ENCODE data around the gene TP73. TPM values are rescaled to one million over a fixed set of nuclear protein-coding genes. Genes with fewer than 3 reads are reported as not detected.

The TP73 gene
- total RNA-seq, 2 donors from 2014 or later: not detected

GRCh38 chr1:3779265-3779911, 127.1 kb downstream of the TP73 start:
- ATAC-seq (ENCODE audit: insufficient number of reproducible peaks, low FRiP score, low read depth) (no peak), DNase-seq (ENCODE audit: low spot score) (no peak)
- H3K36me3 ChIP-seq: peaks cover 40% of the 10 kb centered on the region
- H3K27ac ChIP-seq: no peak overlapping the region
- TF ChIP-seq, protein P1, sequence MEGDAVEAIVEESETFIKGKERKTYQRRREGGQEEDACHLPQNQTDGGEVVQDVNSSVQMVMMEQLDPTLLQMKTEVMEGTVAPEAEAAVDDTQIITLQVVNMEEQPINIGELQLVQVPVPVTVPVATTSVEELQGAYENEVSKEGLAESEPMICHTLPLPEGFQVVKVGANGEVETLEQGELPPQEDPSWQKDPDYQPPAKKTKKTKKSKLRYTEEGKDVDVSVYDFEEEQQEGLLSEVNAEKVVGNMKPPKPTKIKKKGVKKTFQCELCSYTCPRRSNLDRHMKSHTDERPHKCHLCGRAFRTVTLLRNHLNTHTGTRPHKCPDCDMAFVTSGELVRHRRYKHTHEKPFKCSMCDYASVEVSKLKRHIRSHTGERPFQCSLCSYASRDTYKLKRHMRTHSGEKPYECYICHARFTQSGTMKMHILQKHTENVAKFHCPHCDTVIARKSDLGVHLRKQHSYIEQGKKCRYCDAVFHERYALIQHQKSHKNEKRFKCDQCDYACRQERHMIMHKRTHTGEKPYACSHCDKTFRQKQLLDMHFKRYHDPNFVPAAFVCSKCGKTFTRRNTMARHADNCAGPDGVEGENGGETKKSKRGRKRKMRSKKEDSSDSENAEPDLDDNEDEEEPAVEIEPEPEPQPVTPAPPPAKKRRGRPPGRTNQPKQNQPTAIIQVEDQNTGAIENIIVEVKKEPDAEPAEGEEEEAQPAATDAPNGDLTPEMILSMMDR (IDR thresholded peaks at IDR 0.05): no peak
- H3K4me1 ChIP-seq (ENCODE audit: control insufficient read depth in 1 of 2, low read depth in 2 of 2): no peaks in the 10 kb centered on the region
- no peaks in the 10 kb centered on the region for H3K27me3 ChIP-seq (replicated peaks; ENCODE audit: insufficient read depth)
- no peaks in the 10 kb centered on the region for H3K9me3 ChIP-seq
- H3K4me3 ChIP-seq: no peak overlapping the region

DNA sequence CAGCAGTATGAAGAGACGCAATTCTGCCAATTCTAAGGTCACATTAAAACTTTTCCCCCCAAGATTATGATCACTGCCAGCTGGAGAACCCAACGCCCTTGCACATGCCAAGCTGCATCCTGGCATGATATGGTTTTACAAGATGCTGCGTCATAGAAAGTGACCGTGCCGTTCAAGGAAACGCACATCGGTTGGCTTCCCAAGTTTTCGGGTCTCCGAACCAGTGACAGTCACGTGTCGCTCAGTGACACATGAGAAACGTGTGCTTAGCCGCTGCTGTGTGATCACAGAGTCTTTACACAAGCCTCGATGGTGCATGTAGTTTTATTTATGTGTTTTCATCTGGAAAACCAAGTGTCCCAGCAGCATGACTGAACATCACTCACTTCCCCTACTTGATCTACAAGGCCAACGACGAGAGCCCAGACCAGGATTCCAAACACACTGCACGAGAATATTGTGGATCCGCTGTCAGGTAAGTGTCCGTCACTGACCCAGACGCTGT, 127.6 kb downstream of the TP73 start:
- Histone ChIP-seq H3K9me3 (no peaks in the 10 kb centered on the region), H3K27me3 (replicated peaks; ENCODE audit: insufficient read depth) (no peaks in the 10 kb centered on the region), H3K36me3 (peaks cover 46% of the 10 kb centered on the region), H3K4me1 (ENCODE audit: control insufficient read depth in 1 of 2, low read depth in 2 of 2) (no peaks in the 10 kb centered on the region), H3K4me3 (no peak overlapping the region), H3K27ac (no peak overlapping the region)
- ATAC-seq (ENCODE audit: insufficient number of reproducible peaks, low FRiP score, low read depth) (no peak), DNase-seq (ENCODE audit: low spot score) (no peak)
- TF ChIP-seq, protein P1 (IDR thresholded peaks at IDR 0.05): no peak

- no peak for DNase-seq (ENCODE audit: low spot score)
- TF ChIP-seq, protein P1 (IDR thresholded peaks at IDR 0.05): no peak
- H3K27ac ChIP-seq: no peak overlapping the region
- no peaks in the 10 kb centered on the region for H3K27me3 ChIP-seq (replicated peaks; ENCODE audit: insufficient read depth)
- peaks cover 53% of the 10 kb centered on the region for H3K36me3 ChIP-seq
- ATAC-seq (ENCODE audit: insufficient number of reproducible peaks, low FRiP score, low read depth): no peak
- H3K9me3 ChIP-seq: no peaks in the 10 kb centered on the region
- no peaks in the 10 kb centered on the region for H3K4me1 ChIP-seq (ENCODE audit: control insufficient read depth in 1 of 2, low read depth in 2 of 2)
- no peak overlapping the region for H3K4me3 ChIP-seq
Measured at GRCh38 chr1:3780901-3781300, 128.6 kb downstream of the TP73 start.

DNA sequence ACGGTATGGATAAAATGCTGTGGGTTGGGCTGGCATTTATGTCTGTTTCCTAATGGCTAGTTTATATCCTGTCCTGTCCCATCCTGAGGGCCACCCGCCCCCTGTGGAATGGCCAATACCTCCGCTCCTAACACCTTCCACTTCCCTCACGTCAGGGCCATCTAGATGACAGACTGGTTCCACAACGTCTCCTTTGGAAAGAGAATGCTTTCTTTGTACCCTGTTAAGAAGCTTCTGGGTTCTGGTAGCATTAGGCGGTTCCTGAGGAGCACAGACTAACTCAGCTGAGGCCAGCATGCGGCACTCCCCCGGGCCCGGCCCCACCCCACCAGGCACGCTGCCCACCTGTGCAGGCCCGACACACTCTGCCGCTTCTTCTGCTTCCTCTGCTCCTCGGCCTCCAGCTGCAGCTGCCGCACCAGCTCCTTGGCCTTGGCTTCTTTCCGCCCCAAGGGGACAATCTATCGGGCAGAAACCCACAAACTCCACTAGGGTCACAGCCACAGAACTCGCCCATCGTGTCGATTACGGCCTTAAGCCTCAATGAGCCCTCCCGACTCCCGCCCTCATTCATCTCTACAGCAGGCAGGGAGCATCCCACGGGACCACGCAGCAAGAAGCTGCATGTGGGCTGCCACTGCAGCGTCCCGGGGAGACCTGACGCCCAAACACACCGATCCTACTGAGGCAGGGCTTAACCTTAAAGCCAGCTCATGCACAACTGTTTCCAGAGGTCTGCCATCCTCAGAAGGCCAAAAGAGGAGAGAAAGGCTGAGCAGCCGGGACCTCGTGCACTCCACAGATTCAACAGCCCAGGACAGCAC, 131.5 kb downstream of the TP73 start:
- H3K4me3 ChIP-seq: no peak overlapping the region
- TF ChIP-seq, protein P1 (IDR thresholded peaks at IDR 0.05): no peak
- ATAC-seq (ENCODE audit: insufficient number of reproducible peaks, low FRiP score, low read depth) (no peak), DNase-seq (ENCODE audit: low spot score) (no peak)
- no peaks in the 10 kb centered on the region for H3K27me3 ChIP-seq (replicated peaks; ENCODE audit: insufficient read depth)
- H3K4me1 ChIP-seq (ENCODE audit: control insufficient read depth in 1 of 2, low read depth in 2 of 2): no peaks in the 10 kb centered on the region
- H3K27ac ChIP-seq: no peak overlapping the region
- no peaks in the 10 kb centered on the region for H3K9me3 ChIP-seq
- peaks cover 73% of the 10 kb centered on the region for H3K36me3 ChIP-seq

DNA sequence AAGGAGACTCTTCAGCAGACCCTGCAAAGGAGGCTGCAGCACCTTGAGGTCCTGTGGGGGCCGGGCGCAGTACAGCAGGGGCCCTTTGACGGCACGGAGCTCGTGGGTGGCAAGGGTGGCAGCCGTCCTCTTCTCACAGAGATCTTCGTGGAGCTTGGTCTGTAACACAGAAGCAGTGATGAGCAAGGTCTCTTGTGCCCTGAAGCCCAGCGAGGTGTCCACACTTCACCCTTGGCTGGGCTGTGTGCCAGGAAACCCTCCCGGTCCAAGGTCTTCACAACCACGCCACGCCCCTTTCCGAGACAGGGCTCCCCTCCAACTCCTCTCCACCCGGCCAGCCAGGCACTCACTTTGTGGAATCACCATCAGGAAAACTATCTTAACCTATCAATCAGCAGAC, 132.7 kb downstream of the TP73 start:
- DNase-seq (ENCODE audit: low spot score) (no peak), ATAC-seq (ENCODE audit: insufficient number of reproducible peaks, low FRiP score, low read depth) (no peak)
- peaks cover 66% of the 10 kb centered on the region for H3K36me3 ChIP-seq

More for the DNA sequence above, 132.7 kb downstream of the TP73 start:
- no peaks in the 10 kb centered on the region for H3K4me1 ChIP-seq (ENCODE audit: control insufficient read depth in 1 of 2, low read depth in 2 of 2)
- H3K9me3 ChIP-seq: no peaks in the 10 kb centered on the region
- H3K4me3 ChIP-seq: no peak overlapping the region
- TF ChIP-seq, protein P1 (IDR thresholded peaks at IDR 0.05): no peak
- H3K27ac ChIP-seq: no peak overlapping the region
- no peaks in the 10 kb centered on the region for H3K27me3 ChIP-seq (replicated peaks; ENCODE audit: insufficient read depth)

Measured in thoracic aorta (tissue), 2 donors.